GM12875 (cell line): ENCODE measurements around the gene PTGIR.
"Not testable (repeated sequence)": the region's sequence is repeated elsewhere in the genome, so short reads cannot be mapped to it uniquely, and the experiment has no call there.

ENCODE experiments used
- H3K4me3 ChIP-seq: one replicate; pipeline ENCODE4 v1.5.1; 2011; ENCODE audit warnings: low read depth, low read length, control low read depth
- TF ChIP-seq, protein P1 (sequence below): IDR thresholded peaks from 2 replicates; pipeline ENCODE4 v1.5.1; 2011; ENCODE audit warnings: low read depth, mild to moderate bottlenecking, control low read depth, inconsistent platforms, low read length, moderate library complexity, borderline replicate concordance; ENCODE audit not compliant: insufficient read depth

The PTGIR gene

DNA sequence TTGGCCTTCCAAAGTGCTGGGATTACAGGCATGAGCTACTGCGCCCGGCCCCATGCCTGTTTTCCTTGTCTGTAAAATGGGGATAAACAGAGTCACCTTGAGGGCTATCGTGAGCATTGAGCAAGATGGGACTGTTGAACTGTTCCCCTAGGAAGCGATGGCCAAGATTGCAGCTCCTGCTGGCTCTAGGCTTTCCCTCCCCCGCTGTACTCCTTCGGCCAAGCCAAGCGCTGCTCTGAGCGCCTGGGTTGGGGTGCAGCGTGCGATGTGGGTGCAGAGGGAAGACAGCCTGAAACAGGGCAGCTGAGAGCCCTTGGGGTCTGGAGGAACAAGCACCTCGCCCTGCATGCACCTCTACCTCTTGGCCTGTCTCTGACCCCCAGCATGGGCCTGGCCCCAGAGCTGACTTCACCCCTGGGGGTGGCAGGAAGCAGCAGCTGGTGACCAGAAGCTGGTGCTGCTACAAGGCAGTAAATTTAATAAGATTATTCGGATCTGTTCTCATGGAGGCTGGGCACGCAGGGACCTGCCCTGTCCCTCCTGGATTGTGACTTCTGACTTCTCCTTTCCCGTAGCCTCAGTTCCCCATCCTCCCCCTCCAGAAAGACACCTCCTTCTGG lies 5.8 kb upstream of the PTGIR start:
- TF ChIP-seq, protein P1, sequence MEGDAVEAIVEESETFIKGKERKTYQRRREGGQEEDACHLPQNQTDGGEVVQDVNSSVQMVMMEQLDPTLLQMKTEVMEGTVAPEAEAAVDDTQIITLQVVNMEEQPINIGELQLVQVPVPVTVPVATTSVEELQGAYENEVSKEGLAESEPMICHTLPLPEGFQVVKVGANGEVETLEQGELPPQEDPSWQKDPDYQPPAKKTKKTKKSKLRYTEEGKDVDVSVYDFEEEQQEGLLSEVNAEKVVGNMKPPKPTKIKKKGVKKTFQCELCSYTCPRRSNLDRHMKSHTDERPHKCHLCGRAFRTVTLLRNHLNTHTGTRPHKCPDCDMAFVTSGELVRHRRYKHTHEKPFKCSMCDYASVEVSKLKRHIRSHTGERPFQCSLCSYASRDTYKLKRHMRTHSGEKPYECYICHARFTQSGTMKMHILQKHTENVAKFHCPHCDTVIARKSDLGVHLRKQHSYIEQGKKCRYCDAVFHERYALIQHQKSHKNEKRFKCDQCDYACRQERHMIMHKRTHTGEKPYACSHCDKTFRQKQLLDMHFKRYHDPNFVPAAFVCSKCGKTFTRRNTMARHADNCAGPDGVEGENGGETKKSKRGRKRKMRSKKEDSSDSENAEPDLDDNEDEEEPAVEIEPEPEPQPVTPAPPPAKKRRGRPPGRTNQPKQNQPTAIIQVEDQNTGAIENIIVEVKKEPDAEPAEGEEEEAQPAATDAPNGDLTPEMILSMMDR = no peak

DNA sequence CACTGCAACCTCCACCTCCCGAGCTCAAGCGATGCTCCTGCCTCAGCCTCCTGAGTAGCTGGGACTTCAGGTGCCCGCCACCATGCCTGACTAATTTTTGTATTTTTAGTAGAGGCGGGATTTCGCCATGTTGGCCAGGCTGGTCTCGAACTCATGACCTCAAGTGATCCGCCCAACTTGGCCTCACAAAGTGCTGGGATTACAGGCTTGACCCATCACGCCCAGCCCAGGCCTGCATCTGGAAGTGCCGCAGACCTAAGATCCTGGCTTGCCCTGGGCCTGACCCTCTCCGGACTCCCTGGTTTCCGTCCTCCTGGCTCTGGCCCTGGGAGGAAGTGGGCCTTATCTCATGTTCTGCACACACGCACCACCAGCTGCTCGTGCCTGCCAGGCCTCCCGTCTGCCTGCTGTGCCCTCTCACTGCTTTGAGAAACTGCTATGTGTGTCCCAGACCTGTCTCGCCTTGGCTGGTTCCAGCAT lies 4.7 kb upstream of the PTGIR start:
- H3K4me3 ChIP-seq = no peak overlapping the region
- TF ChIP-seq, protein P1 = no peak

More for the DNA sequence above, 5.8 kb upstream of the PTGIR start:
- no peak overlapping the region for H3K4me3 ChIP-seq

DNA sequence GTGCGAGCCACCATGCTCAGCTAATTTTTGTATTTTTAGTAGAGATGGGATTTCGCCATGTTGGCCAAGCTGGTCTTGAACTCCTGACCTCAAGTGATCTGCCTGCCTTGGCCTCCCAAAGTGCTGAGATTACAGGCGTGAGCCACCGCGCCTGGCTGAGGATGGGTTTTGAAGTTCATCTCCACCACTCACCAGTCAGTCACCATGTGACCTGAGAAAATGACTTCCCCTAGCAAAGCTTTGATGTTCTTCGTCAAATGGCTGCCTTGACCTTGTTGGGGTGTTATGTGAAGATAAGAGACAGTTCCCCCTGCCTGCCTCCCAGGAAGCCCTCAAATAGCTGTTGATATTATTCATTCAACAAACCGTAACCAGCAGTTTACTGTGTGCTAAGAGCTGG lies 4.1 kb upstream of the PTGIR start:
- not testable (repeated sequence) for H3K4me3 ChIP-seq

DNA sequence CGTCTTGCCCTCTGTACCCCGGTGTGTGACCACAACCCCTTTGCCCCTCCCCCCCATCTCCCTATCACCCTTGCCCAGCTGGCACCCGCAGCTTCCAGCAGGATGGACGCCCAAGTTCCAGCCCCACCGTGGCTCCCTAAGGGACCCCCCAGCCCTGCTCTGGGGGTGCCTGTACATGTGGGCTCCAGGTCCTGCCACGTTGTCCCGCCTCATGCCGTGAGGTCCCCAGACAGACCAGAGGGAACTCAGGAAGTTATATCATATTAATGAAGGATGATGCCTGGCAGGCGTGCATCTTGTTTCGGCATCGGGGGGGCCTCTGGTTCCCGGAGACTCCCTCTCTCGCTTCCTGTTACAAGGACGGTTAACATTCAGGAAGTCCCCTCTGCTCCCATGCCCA lies 1.6 kb upstream of the PTGIR start:
- TF ChIP-seq, protein P1 = no peak
- no peak overlapping the region for H3K4me3 ChIP-seq

DNA sequence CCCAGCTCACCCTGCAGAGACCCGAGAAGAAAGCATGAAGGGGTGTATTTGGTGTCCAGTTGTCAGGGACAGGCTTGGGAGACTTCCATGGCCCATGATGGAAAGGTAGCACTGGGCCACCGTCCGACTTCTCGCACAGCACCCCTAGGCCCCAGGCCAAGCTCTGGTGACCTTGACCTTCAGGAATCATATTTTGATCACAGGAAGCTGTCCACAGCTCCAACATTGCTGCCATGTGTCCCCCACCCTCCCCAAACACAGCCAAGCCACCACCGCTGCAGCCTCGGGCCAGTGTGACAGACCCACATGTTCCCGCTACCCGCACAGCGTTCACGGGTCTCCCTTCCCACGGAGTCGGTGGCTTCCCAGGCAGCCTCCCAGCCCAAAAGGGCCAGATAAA lies 842 bp upstream of the PTGIR start:
- no peak overlapping the region for H3K4me3 ChIP-seq
- TF ChIP-seq, protein P1 = no peak

DNA sequence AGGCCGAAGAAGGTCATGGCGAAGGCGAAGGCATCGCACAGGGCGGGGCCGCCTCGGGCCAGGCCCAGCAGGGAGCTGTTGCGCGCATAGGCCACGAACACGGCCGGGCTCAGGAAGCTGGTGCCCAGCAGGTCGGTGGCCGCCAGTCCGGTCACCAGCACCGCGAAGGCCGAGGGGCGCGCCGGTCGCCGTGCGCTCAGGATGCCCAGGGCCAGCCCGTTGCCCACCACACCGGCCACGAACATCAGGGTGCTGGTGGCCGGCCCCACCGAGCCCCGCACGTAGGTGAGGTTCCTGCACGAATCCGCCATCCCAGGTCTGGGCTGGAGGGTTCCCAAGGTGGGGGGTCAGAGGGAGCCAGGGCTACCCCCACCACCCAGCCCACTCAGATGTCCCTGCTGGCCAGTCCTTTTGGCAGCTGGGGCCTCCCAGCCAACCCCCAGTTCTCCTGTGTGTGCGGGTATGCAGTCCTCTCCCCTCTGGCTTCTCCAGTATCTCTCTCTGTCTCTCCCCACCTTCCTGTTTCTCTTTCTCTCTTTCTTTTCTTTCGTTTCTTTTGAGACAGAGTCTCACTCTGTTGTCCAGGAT lies 880 bp downstream of the PTGIR start:
- TF ChIP-seq, protein P1 = no peak
- peak overlapping the region; percentile 55 for H3K4me3 ChIP-seq

DNA sequence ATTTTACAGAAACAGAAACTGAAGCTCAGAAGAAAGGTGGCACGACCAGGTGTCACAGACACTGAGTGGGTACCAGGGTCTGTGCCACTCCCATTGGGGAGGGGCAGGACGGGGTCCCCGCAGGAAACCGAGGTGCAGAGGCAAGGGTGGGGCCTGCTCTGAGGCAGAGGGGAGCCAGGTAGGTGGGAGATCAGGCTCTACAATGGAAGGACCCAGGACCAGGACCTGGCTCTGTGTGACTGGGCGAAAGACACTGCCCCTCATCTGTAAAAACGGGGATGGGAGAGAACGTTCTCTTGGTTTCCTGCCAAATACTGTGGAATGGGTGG lies 2.8 kb downstream of the PTGIR start:
- H3K4me3 ChIP-seq = no peak overlapping the region

More for the DNA sequence above, 2.8 kb downstream of the PTGIR start:
- TF ChIP-seq, protein P1 = no peak
